Liver (tissue), 9 donors: ENCODE data around the gene GNPTG. TPM values are rescaled to one million over a fixed set of nuclear protein-coding genes. Genes with fewer than 3 reads are reported as not detected.

Experiments
- DNase-seq: peaks from one replicate; pipeline ENCODE4 v3.0.0-alpha.2; 2017; ENCODE audit warnings: low spot score
- H3K27ac ChIP-seq, 2 donors: one replicate each; pipeline ENCODE4 v1.7.0; 2013; ENCODE audit warnings: inconsistent platforms in 2 of 2, low read length in 2 of 2, control low read depth in 1 of 2, low read depth in 1 of 2, mild to moderate bottlenecking in 1 of 2
- H3K27me3 ChIP-seq, 4 donors: one replicate each; pipeline versions ENCODE4 v1.6.1 to v1.7.0; 2013; ENCODE audit warnings: low read length in 3 of 4, inconsistent platforms in 1 of 4, mild to moderate bottlenecking in 1 of 4, moderate library complexity in 1 of 4; ENCODE audit not compliant: control insufficient read depth in 4 of 4, insufficient read depth in 4 of 4
- H3K36me3 ChIP-seq, 4 donors: one replicate each; pipeline versions ENCODE4 v1.6.1 to v1.7.0; 2013; ENCODE audit warnings: low read length in 3 of 4, mild to moderate bottlenecking in 3 of 4, low read depth in 1 of 4, moderate library complexity in 1 of 4; ENCODE audit not compliant: control insufficient read depth in 4 of 4, insufficient read depth in 3 of 4
- H3K4me1 ChIP-seq, 4 donors: one replicate each; pipeline versions ENCODE4 v1.6.1 to v1.7.0; 2013; ENCODE audit warnings: low read length in 3 of 4, mild to moderate bottlenecking in 3 of 4, moderate library complexity in 1 of 4; ENCODE audit not compliant: control insufficient read depth in 4 of 4, insufficient read depth in 4 of 4
- H3K4me3 ChIP-seq, 3 donors: one replicate each; pipeline versions ENCODE4 v1.6.1 to v1.7.0; 2013; ENCODE audit warnings: low read length in 3 of 3, control low read depth in 1 of 3, low read depth in 1 of 3, mild to moderate bottlenecking in 1 of 3
- H3K9ac ChIP-seq, 2 donors: one replicate each; pipeline ENCODE4 v1.7.0; 2013; ENCODE audit warnings: low read length in 2 of 2, mild to moderate bottlenecking in 2 of 2, moderate library complexity in 2 of 2, control low read depth in 1 of 2, low read depth in 1 of 2
- H3K9me3 ChIP-seq, 4 donors: one replicate each; pipeline versions ENCODE4 v1.6.1 to v1.7.0; 2013; ENCODE audit warnings: low read length in 3 of 4; ENCODE audit not compliant: control insufficient read depth in 4 of 4
- ATF3 ChIP-seq: IDR thresholded peaks from 2 replicates; pipeline ENCODE4 v1.6.1; 2016; ENCODE audit warnings: antibody characterized with exemption
- CTCF ChIP-seq: fragments of 150-350 bp; IDR thresholded peaks from 2 replicates; pipeline ENCODE4 v1.5.1; 2017; ENCODE audit warnings: improper control_type of control experiment, low read depth, low read length; ENCODE audit not compliant: missing input control
- EGR1 ChIP-seq, 2 donors: IDR thresholded peaks; 2 replicates each; pipeline ENCODE4 v1.6.1; 2016 to 2018; ENCODE audit warnings: antibody characterized with exemption in 2 of 2, low read depth in 2 of 2
- FOXA1 ChIP-seq: IDR thresholded peaks from 2 replicates; pipeline ENCODE4 v1.6.1; 2016; ENCODE audit warnings: antibody characterized with exemption
- FOXA2 ChIP-seq: IDR thresholded peaks from 2 replicates; pipeline ENCODE4 v1.6.1; 2016; ENCODE audit warnings: antibody characterized with exemption
- GABPA ChIP-seq, 2 donors: IDR thresholded peaks in 1 of 2; conservative IDR thresholded peaks in 1 of 2; 2 replicates each; pipeline ENCODE4 v1.6.1; 2016; ENCODE audit warnings: antibody characterized with exemption in 2 of 2, mild to moderate bottlenecking in 1 of 2, moderate library complexity in 1 of 2
- HNF4A ChIP-seq, 2 donors: conservative IDR thresholded peaks; 2 replicates each; pipeline ENCODE4 v1.6.1; 2016; ENCODE audit warnings: antibody characterized with exemption in 2 of 2, mild to moderate bottlenecking in 2 of 2
- HNF4G ChIP-seq: IDR thresholded peaks from 2 replicates; pipeline ENCODE4 v1.6.1; 2016; ENCODE audit warnings: antibody characterized with exemption
- JUND ChIP-seq, 2 donors: IDR thresholded peaks; 2 replicates each; pipeline ENCODE4 v1.6.1; 2016; ENCODE audit warnings: antibody characterized with exemption in 2 of 2
- MAX ChIP-seq: IDR thresholded peaks from 2 replicates; pipeline ENCODE4 v1.6.1; 2016; ENCODE audit warnings: antibody characterized with exemption
- NR2F2 ChIP-seq: IDR thresholded peaks from 2 replicates; pipeline ENCODE4 v1.6.1; 2016; ENCODE audit warnings: antibody characterized with exemption
- RAD21 ChIP-seq, 2 donors: IDR thresholded peaks; 2 replicates each; pipeline ENCODE4 v1.6.1; 2016; ENCODE audit warnings: antibody characterized with exemption in 2 of 2, mild to moderate bottlenecking in 2 of 2
- RXRA ChIP-seq, 2 donors: IDR thresholded peaks; 2 replicates each; pipeline ENCODE4 v1.6.1; 2017 to 2018; ENCODE audit warnings: antibody characterized with exemption in 2 of 2, mild to moderate bottlenecking in 1 of 2
- SP1 ChIP-seq: IDR thresholded peaks from 2 replicates; pipeline ENCODE4 v1.6.1; 2018; ENCODE audit warnings: antibody characterized with exemption, mild to moderate bottlenecking
- TAF1 ChIP-seq: conservative IDR thresholded peaks from 2 replicates; pipeline ENCODE4 v1.6.1; 2016; ENCODE audit warnings: antibody characterized with exemption, mild to moderate bottlenecking
- YY1 ChIP-seq: IDR thresholded peaks from 2 replicates; pipeline ENCODE4 v1.6.1; 2016; ENCODE audit warnings: antibody characterized with exemption, mild to moderate bottlenecking
- ZBTB33 ChIP-seq: IDR thresholded peaks from 2 replicates; pipeline ENCODE4 v1.6.1; 2016; ENCODE audit warnings: antibody characterized with exemption
- WGBS: extraction: QIAGEN DNeasy Blood & Tissue Kit; methylation state at CpG from one replicate; pipeline ENCODE4 v1.1.7; 2013; 5-methylcytosine and 5-hydroxymethylcytosine counted together
- polyA plus RNA-seq, 2 donors: library from polyadenylated mRNA; stranded (reverse) in 1 of 2; unstranded in 1 of 2; fragments of 200-250 nt in 1 of 2; fragments of >200 nt in 1 of 2; fragmentation: Nextera tagmentation in 1 of 2; extraction: Ambion mirVana in 1 of 2; gene quantifications; one replicate each; pipeline versions ENCODE4 v1.2.1 to v1.2.3, GENCODE V29; 2013 to 2015
- total RNA-seq, 2 donors: library from RNA; depleted of rRNA; stranded (reverse); fragments of >200 nt; gene quantifications; one replicate each; pipeline ENCODE4 v1.2.3, GENCODE V29; 2014
- TF ChIP-seq, protein P1 (sequence below): IDR thresholded peaks from 2 replicates; pipeline ENCODE4 v1.6.1; 2016; ENCODE audit warnings: antibody characterized with exemption, mild to moderate bottlenecking
- donor health status: healthy.
- donor health status: healthy.
- donor health status: healthy.
- donor health status: healthy.
- donor health status: healthy.

Gene GNPTG
- total and polyA plus RNA-seq, 4 donors: 24.4 to 79.6 (median 41.0) TPM

- Histone ChIP-seq H3K36me3 (peaks cover 3 to 14% (median 6%) of the 10 kb centered on the region in 4 donors), H3K27ac (no peak overlapping the region), H3K4me3 (no peak overlapping the region), H3K9me3 (no peaks in the 10 kb centered on the region), H3K9ac (no peak overlapping the region), H3K27me3 (no peaks in the 10 kb centered on the region), H3K4me1 (peaks cover 4 to 24% (median 15%) of the 10 kb centered on the region in 4 donors)
- WGBS: 83% methylated on average over 11 of the region's 11 CpGs
- no peak for TF ChIP-seq FOXA2
- TF ChIP-seq JUND (IDR thresholded peaks at IDR 0.05): no peak
- TF ChIP-seq, protein P1, sequence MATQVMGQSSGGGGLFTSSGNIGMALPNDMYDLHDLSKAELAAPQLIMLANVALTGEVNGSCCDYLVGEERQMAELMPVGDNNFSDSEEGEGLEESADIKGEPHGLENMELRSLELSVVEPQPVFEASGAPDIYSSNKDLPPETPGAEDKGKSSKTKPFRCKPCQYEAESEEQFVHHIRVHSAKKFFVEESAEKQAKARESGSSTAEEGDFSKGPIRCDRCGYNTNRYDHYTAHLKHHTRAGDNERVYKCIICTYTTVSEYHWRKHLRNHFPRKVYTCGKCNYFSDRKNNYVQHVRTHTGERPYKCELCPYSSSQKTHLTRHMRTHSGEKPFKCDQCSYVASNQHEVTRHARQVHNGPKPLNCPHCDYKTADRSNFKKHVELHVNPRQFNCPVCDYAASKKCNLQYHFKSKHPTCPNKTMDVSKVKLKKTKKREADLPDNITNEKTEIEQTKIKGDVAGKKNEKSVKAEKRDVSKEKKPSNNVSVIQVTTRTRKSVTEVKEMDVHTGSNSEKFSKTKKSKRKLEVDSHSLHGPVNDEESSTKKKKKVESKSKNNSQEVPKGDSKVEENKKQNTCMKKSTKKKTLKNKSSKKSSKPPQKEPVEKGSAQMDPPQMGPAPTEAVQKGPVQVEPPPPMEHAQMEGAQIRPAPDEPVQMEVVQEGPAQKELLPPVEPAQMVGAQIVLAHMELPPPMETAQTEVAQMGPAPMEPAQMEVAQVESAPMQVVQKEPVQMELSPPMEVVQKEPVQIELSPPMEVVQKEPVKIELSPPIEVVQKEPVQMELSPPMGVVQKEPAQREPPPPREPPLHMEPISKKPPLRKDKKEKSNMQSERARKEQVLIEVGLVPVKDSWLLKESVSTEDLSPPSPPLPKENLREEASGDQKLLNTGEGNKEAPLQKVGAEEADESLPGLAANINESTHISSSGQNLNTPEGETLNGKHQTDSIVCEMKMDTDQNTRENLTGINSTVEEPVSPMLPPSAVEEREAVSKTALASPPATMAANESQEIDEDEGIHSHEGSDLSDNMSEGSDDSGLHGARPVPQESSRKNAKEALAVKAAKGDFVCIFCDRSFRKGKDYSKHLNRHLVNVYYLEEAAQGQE: no peak
- TF ChIP-seq RAD21 (IDR thresholded peaks at IDR 0.05): no peak
- TF ChIP-seq ZBTB33: no peak
- TF ChIP-seq HNF4G: no peak
- TF ChIP-seq SP1: no peak
- TF ChIP-seq ATF3: no peak
- no peak for TF ChIP-seq MAX
- TF ChIP-seq HNF4A (conservative IDR thresholded peaks at IDR 0.05): no peak
- TF ChIP-seq EGR1 (IDR thresholded peaks at IDR 0.05; ENCODE audit: low read depth in 2 of 2): no peak
- TF ChIP-seq YY1: no peak
- no peak for TF ChIP-seq FOXA1
- TF ChIP-seq TAF1: no peak
- no peak for TF ChIP-seq NR2F2
- no peak for TF ChIP-seq GABPA (IDR thresholded peaks at IDR 0.05 in 1 of 2, conservative IDR thresholded peaks at IDR 0.05 in 1 of 2)
- no peak for TF ChIP-seq CTCF
- TF ChIP-seq RXRA (IDR thresholded peaks at IDR 0.05): no peak
- no peak for DNase-seq
Observed at GRCh38 chr16:1345087-1345486, 6.6 kb upstream of the GNPTG start.
